ENCODE data around the gene THRA. TPM values are rescaled to one million over a fixed set of nuclear protein-coding genes. Genes with fewer than 3 reads are reported as not detected.

Gene THRA
- total RNA-seq, 3 donors from 2014 or later (not counting 1 experiment from before 2014, with no cell fraction given): 40.8 to 55.7 (median 42.3) TPM

DNA sequence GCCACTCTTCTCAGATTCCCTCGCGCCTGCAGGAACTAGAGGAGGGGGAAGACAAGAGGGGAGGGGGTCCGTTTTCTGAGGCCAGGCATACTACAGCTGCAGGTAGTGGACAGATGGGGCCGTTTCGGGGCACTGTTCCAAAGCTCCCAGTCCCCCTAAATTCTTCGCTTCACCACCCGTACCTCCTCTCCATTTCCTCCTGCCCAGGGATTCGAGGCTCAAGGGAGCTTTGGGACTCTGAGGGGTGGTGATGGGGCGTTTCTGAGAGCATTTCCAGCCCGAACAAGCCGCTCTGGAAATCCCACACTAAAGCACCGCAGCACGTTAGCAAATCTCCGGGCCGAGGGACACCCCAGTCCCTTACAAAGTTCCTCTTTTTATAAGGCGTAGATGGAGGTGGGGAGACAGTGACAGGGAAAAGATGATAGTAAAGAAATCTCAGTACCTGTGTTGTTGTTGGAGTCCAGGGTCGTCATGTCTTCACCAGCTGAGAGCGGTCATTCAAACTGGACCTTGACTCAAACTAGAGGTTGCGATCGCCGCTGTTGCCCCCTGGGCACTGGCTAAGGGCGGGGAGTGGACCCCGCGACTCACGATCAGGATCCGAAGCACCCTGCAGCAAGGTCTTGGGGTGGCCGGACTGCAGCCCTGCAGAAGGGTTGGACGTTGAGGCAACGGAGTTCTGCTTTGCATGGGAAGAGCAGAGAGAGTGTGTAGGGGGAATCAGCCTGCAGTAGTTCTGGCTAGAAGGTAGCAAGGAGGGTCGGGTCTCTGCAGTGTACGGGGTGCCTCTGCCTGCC lies 37.1 kb downstream of the THRA start:
- H3K27ac ChIP-seq (ENCODE audit: low read length): peak overlapping the region; percentile 90
- H3K27me3 ChIP-seq (ENCODE audit: control insufficient read depth, insufficient read depth, low read length): no peaks in the 10 kb centered on the region
- intact Hi-C loops (cut with micrococcal nuclease): loop anchor here (1.0 to 10.0 kb wide), 2 partner anchors 7 to 325 kb away; no protein-coding TSS in a partner anchor
- peak overlapping the region; percentile 98 for H3K4me3 Mint-ChIP-seq
- DNase-seq: peak in 1 of 2 donors; percentile 61
- H3K4me1 Mint-ChIP-seq: peaks cover 75 to 80% of the 10 kb centered on the region in 2 donors
- H3K27me3 Mint-ChIP-seq (ENCODE audit: low read depth in 2 of 2): no peaks in the 10 kb centered on the region
- H3K9me3 ChIP-seq (ENCODE audit: control insufficient read depth, insufficient read depth, low read length): no peaks in the 10 kb centered on the region
- H3K36me3 ChIP-seq (ENCODE audit: control insufficient read depth, insufficient read depth, low read length): peaks cover 8% of the 10 kb centered on the region
- ATAC-seq: no peak
- H3K9me3 Mint-ChIP-seq: no peaks in the 10 kb centered on the region
- TF ChIP-seq, protein P1, sequence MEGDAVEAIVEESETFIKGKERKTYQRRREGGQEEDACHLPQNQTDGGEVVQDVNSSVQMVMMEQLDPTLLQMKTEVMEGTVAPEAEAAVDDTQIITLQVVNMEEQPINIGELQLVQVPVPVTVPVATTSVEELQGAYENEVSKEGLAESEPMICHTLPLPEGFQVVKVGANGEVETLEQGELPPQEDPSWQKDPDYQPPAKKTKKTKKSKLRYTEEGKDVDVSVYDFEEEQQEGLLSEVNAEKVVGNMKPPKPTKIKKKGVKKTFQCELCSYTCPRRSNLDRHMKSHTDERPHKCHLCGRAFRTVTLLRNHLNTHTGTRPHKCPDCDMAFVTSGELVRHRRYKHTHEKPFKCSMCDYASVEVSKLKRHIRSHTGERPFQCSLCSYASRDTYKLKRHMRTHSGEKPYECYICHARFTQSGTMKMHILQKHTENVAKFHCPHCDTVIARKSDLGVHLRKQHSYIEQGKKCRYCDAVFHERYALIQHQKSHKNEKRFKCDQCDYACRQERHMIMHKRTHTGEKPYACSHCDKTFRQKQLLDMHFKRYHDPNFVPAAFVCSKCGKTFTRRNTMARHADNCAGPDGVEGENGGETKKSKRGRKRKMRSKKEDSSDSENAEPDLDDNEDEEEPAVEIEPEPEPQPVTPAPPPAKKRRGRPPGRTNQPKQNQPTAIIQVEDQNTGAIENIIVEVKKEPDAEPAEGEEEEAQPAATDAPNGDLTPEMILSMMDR (IDR thresholded peaks at IDR 0.05): no peak
- peak overlapping the region; percentile 55 for H3K4me3 ChIP-seq (ENCODE audit: low read length)
- 2% methylated on average over 17 of the region's 31 CpGs for WGBS (ENCODE audit: insufficient coverage)
- H3K36me3 Mint-ChIP-seq: no peaks in the 10 kb centered on the region
- H3K27ac Mint-ChIP-seq: peak overlapping the region; percentile 94 to 96
- peaks cover 85% of the 10 kb centered on the region for H3K4me1 ChIP-seq (ENCODE audit: control insufficient read depth, insufficient read depth, low read length)

DNA sequence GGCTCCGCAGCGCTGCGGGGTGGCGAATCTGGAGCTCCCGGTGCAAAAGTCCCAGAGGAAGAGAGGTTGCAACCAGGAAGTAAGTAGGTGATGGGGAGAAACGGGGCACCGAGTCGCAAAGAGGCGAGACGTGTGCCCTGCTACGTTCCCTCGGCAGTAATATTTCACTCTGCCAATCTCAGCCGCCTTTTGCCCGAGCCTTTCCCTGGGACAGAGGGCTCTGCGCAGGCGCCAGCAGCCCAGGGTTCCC lies 37.6 kb downstream of the THRA start, which contains the start of gene NR1D1:
Gene NR1D1, minus strand, starts transcription at position 171 of the 250 bp plus-strand sequence. CDS start 495 bp downstream, outside the sequence.
- under 1% methylated on average over 16 of the region's 16 CpGs for WGBS (ENCODE audit: insufficient coverage)
- Histone ChIP-seq H3K4me1 (ENCODE audit: control insufficient read depth, insufficient read depth, low read length) (peaks cover 83% of the 10 kb centered on the region), H3K4me3 (ENCODE audit: low read length) (peak within 1 kb of the TSS; percentile 55), H3K36me3 (ENCODE audit: control insufficient read depth, insufficient read depth, low read length) (peaks cover 7% of the 10 kb centered on the region), H3K27ac (ENCODE audit: low read length) (peak within 1 kb of the TSS; percentile 90), H3K9me3 (ENCODE audit: control insufficient read depth, insufficient read depth, low read length) (no peaks in the 10 kb centered on the region), H3K27me3 (ENCODE audit: control insufficient read depth, insufficient read depth, low read length) (no peaks in the 10 kb centered on the region)
- Mint-ChIP-seq H3K36me3 (no peaks in the 10 kb centered on the region), H3K27ac (peak within 1 kb of the TSS; percentile 94 to 96), H3K27me3 (ENCODE audit: low read depth in 2 of 2) (no peaks in the 10 kb centered on the region), H3K4me1 (peaks cover 78 to 80% of the 10 kb centered on the region in 2 donors), H3K9me3 (no peaks in the 10 kb centered on the region), H3K4me3 (peak within 1 kb of the TSS; percentile 98)
- DNase-seq: no peak
- no peak for ATAC-seq
- TF ChIP-seq, protein P1 (IDR thresholded peaks at IDR 0.05): no peak
- intact Hi-C loops (cut with micrococcal nuclease): loop anchor here (10.0 kb wide), 1 partner anchor 326 kb away; no protein-coding TSS in a partner anchor

DNA sequence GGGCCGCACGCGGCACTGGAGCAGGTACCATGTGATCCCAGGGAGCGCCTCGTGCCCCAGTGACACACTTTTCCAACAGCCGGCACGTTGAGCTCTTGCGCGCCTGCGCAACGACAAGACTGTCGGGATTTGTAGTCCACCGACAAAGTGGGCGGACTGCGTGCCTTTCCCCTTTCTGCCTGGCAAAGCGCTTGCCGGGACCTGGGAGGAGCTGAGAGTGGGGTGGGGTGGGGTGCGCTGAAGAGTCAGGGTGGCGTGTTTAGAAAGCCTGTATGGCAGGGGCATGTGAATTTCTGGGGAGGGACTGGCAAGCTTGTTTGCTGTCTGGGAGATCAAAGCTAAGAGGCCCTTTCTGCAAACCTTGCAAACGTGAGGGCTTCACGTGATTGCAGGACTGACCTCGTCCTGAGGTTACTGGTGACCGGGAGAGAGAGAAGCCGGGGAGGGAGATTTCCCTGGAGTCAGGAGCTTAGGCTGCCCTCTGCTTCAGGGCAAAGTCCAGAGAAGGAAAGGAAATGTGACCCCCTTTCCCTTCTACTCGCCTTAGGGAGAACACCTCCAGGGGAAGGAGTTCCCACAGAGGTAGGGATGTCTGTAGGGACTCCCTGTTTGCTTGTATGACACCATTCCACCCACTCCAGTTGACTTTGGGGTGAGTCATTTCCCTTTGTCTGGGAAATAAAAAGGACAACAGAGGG lies 38.1 kb downstream of the THRA start:
- Mint-ChIP-seq H3K9me3 (no peaks in the 10 kb centered on the region), H3K4me1 (peaks cover 79 to 80% of the 10 kb centered on the region in 2 donors), H3K36me3 (no peaks in the 10 kb centered on the region), H3K27me3 (ENCODE audit: low read depth in 2 of 2) (no peaks in the 10 kb centered on the region), H3K4me3 (peak overlapping the region; percentile 98), H3K27ac (peak overlapping the region; percentile 94 to 96)
- Histone ChIP-seq H3K27ac (ENCODE audit: low read length) (peak overlapping the region; percentile 90), H3K4me3 (ENCODE audit: low read length) (peak overlapping the region; percentile 55), H3K27me3 (ENCODE audit: control insufficient read depth, insufficient read depth, low read length) (no peaks in the 10 kb centered on the region), H3K36me3 (ENCODE audit: control insufficient read depth, insufficient read depth, low read length) (peaks cover 7% of the 10 kb centered on the region), H3K4me1 (ENCODE audit: control insufficient read depth, insufficient read depth, low read length) (peaks cover 82% of the 10 kb centered on the region), H3K9me3 (ENCODE audit: control insufficient read depth, insufficient read depth, low read length) (no peaks in the 10 kb centered on the region)
- under 1% methylated on average over 24 of the region's 25 CpGs for WGBS (ENCODE audit: insufficient coverage)
- ATAC-seq: peak in 2 of 3 donors; percentile 2 to 7
- DNase-seq: peak; percentile 74 to 95
- intact Hi-C loops (cut with micrococcal nuclease): loop anchor here (10.0 kb wide), 1 partner anchor 326 kb away; no protein-coding TSS in a partner anchor
- TF ChIP-seq, protein P1 (IDR thresholded peaks at IDR 0.05): no peak
